ENCODE measurements around the gene TMPRSS12.

DNA sequence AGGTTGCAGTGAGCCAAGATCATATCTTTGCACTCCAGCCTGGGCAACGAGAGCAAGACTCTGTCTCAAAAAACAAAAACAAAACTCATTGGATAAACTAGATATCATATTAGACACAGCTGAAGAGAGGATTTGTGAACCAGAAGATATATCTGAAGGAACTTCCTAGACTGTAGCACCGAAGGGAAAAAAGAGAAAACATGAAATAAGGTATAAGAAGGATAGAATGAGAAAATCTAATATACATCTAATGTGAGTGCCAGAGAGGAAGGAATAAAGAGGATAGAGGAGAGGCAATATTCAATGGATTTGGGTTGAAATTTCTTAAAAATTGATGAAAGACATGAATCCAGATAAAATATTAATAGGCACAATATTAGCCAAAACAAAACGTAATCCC lies 22.5 kb downstream of the TMPRSS12 start:
- no peak for TF ChIP-seq POLR2A (IDR thresholded peaks at IDR 0.05)
- TF ChIP-seq, protein P1, sequence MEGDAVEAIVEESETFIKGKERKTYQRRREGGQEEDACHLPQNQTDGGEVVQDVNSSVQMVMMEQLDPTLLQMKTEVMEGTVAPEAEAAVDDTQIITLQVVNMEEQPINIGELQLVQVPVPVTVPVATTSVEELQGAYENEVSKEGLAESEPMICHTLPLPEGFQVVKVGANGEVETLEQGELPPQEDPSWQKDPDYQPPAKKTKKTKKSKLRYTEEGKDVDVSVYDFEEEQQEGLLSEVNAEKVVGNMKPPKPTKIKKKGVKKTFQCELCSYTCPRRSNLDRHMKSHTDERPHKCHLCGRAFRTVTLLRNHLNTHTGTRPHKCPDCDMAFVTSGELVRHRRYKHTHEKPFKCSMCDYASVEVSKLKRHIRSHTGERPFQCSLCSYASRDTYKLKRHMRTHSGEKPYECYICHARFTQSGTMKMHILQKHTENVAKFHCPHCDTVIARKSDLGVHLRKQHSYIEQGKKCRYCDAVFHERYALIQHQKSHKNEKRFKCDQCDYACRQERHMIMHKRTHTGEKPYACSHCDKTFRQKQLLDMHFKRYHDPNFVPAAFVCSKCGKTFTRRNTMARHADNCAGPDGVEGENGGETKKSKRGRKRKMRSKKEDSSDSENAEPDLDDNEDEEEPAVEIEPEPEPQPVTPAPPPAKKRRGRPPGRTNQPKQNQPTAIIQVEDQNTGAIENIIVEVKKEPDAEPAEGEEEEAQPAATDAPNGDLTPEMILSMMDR (IDR thresholded peaks at IDR 0.05) = no peak
